ENCODE measurements around the gene FTO.

GRCh38 chr16:54140788-54141136, 436.8 kb downstream of the FTO start:
- TF ChIP-seq POLR2A (IDR thresholded peaks at IDR 0.05) (no peak), CTCF (IDR thresholded peaks at IDR 0.05) (no peak)

Data from tibial nerve (tissue), 3 donors.